Measurements from ENCODE around the gene IRF9.
A peak's percentile ranks its signal among the peaks of the same experiment; 100 is the strongest.

The IRF9 gene

GRCh38 chr14:24137529-24138395 is 23.3 kb upstream of the IRF9 start:
- H3K27ac ChIP-seq (ENCODE audit: low read length) = no peak overlapping the region
- DNase-seq = no peak
- no peak overlapping the region for H3K9ac ChIP-seq (ENCODE audit: low read length)
- TF ChIP-seq EZH2 (optimal IDR thresholded peaks at IDR 0.05; ENCODE audit: low read depth, low read length) (no peak), CTCF (IDR thresholded peaks at IDR 0.05; ENCODE audit: low read length) (no peak), EZH2phosphoT487 (IDR thresholded peaks at IDR 0.05; ENCODE audit: low read length) (no peak)
- peaks cover 11% of the 10 kb centered on the region; the same call in 1 of the 2 replicates for H3K4me1 ChIP-seq (ENCODE audit: low read length)
- no peak overlapping the region for H2AFZ ChIP-seq (ENCODE audit: low read length)
- H3K4me3 ChIP-seq (ENCODE audit: low read length) = no peak overlapping the region
- H3F3A ChIP-seq (ENCODE audit: insufficient read depth, low read length) = peaks cover 8% of the 10 kb centered on the region
- H3K79me2 ChIP-seq (ENCODE audit: low read length) = peaks cover 43% of the 10 kb centered on the region
- 0 out of 2 replicates have a peak, but pooled peaks cover 2% of the 10 kb centered on the region for H3K36me3 ChIP-seq (replicated peaks; ENCODE audit: insufficient read depth, low read length)
- H4K20me1 ChIP-seq (ENCODE audit: insufficient read depth, low read length) = no peaks in the 10 kb centered on the region
- H3K9me2 ChIP-seq (replicated peaks; ENCODE audit: insufficient read depth, low read length) = no peaks in the 10 kb centered on the region
- peak overlapping the region; percentile 76; the same call in 1 of the 2 replicates for H3K4me2 ChIP-seq (ENCODE audit: low read depth, low read length)
- no peaks in the 10 kb centered on the region for H3K9me3 ChIP-seq (replicated peaks; ENCODE audit: insufficient read depth, low read length)
- no peaks in the 10 kb centered on the region for H3K27me3 ChIP-seq (replicated peaks; ENCODE audit: insufficient read depth, low read length)

GRCh38 chr14:24138396-24139271 is 22.4 kb upstream of the IRF9 start:
- Histone ChIP-seq H3K36me3 (replicated peaks; ENCODE audit: insufficient read depth, low read length) (0 out of 2 replicates have a peak, but pooled peaks cover 2% of the 10 kb centered on the region), H3K9me2 (replicated peaks; ENCODE audit: insufficient read depth, low read length) (no peaks in the 10 kb centered on the region), H4K20me1 (ENCODE audit: insufficient read depth, low read length) (no peaks in the 10 kb centered on the region), H3K4me2 (ENCODE audit: low read depth, low read length) (no peak overlapping the region), H3K9ac (ENCODE audit: low read length) (no peak overlapping the region), H3K79me2 (ENCODE audit: low read length) (peaks cover 43% of the 10 kb centered on the region), H3K27me3 (replicated peaks; ENCODE audit: insufficient read depth, low read length) (no peaks in the 10 kb centered on the region), H3K27ac (ENCODE audit: low read length) (no peak overlapping the region), H3K9me3 (replicated peaks; ENCODE audit: insufficient read depth, low read length) (no peaks in the 10 kb centered on the region), H3F3A (ENCODE audit: insufficient read depth, low read length) (peaks cover 8% of the 10 kb centered on the region), H2AFZ (ENCODE audit: low read length) (no peak overlapping the region), H3K4me3 (ENCODE audit: low read length) (no peak overlapping the region), H3K4me1 (ENCODE audit: low read length) (peaks cover 11% of the 10 kb centered on the region; the same call in 1 of the 2 replicates)
- no peak for TF ChIP-seq EZH2 (optimal IDR thresholded peaks at IDR 0.05; ENCODE audit: low read depth, low read length)
- TF ChIP-seq EZH2phosphoT487 (IDR thresholded peaks at IDR 0.05; ENCODE audit: low read length) = no peak
- TF ChIP-seq CTCF (IDR thresholded peaks at IDR 0.05; ENCODE audit: low read length) = no peak
- DNase-seq = no peak

- no peak for DNase-seq
- Histone ChIP-seq H3K36me3 (replicated peaks; ENCODE audit: insufficient read depth, low read length) (0 out of 2 replicates have a peak, but pooled peaks cover 2% of the 10 kb centered on the region), H3K4me1 (ENCODE audit: low read length) (peaks cover 11% of the 10 kb centered on the region; the same call in 1 of the 2 replicates), H3K4me3 (ENCODE audit: low read length) (no peak overlapping the region), H2AFZ (ENCODE audit: low read length) (no peak overlapping the region), H4K20me1 (ENCODE audit: insufficient read depth, low read length) (no peaks in the 10 kb centered on the region), H3K9me3 (replicated peaks; ENCODE audit: insufficient read depth, low read length) (no peaks in the 10 kb centered on the region), H3K4me2 (ENCODE audit: low read depth, low read length) (peak overlapping the region; percentile 47), H3F3A (ENCODE audit: insufficient read depth, low read length) (peaks cover 8% of the 10 kb centered on the region), H3K27ac (ENCODE audit: low read length) (no peak overlapping the region), H3K9me2 (replicated peaks; ENCODE audit: insufficient read depth, low read length) (no peaks in the 10 kb centered on the region), H3K9ac (ENCODE audit: low read length) (no peak overlapping the region), H3K27me3 (replicated peaks; ENCODE audit: insufficient read depth, low read length) (no peaks in the 10 kb centered on the region), H3K79me2 (ENCODE audit: low read length) (peaks cover 50% of the 10 kb centered on the region)
- TF ChIP-seq EZH2phosphoT487 (IDR thresholded peaks at IDR 0.05; ENCODE audit: low read length) (no peak), EZH2 (optimal IDR thresholded peaks at IDR 0.05; ENCODE audit: low read depth, low read length) (no peak), CTCF (IDR thresholded peaks at IDR 0.05; ENCODE audit: low read length) (0 out of 2 replicates have a peak, but pooled peaks have one; percentile 12)
Observed at GRCh38 chr14:24139272-24139934, 21.7 kb upstream of the IRF9 start.
